GM12878 (cell line): ENCODE data around the gene NDUFA9.

ENCODE experiments used
- BACH1 ChIP-seq: fragments of 450-650 bp; IDR thresholded peaks from 2 replicates; pipeline ENCODE4 v1.6.1; 2017; ENCODE audit warnings: mild to moderate bottlenecking, borderline replicate concordance
- E4F1 ChIP-seq: fragments of 450-650 bp; IDR thresholded peaks from 2 replicates; pipeline ENCODE4 v1.6.1; 2018; ENCODE audit warnings: borderline replicate concordance, mild to moderate bottlenecking; ENCODE audit not compliant: partially characterized antibody
- EED ChIP-seq: sonication (generic); IDR thresholded peaks from 2 replicates; pipeline ENCODE4 v1.6.1; 2016; ENCODE audit warnings: antibody characterized with exemption, low read depth
- EP300 ChIP-seq, 2 experiments: fragments of 150-350 bp in 1 of 2; IDR thresholded peaks; 2 replicates each; pipeline ENCODE4 v1.6.1; 2011 to 2012; ENCODE audit warnings: low read depth in 2 of 2, low read length in 2 of 2, borderline replicate concordance in 1 of 2, improper control_type of control experiment in 1 of 2, inconsistent platforms in 1 of 2; ENCODE audit not compliant: control insufficient read depth in 1 of 2
- FOS ChIP-seq: IDR thresholded peaks from 3 replicates; pipeline ENCODE4 v1.6.1; 2011; ENCODE audit warnings: borderline replicate concordance; ENCODE audit not compliant: insufficient read length; ENCODE audit errors: extremely low read depth
- LARP7 ChIP-seq: fragments of 450-650 bp; IDR thresholded peaks from 2 replicates; pipeline ENCODE4 v1.6.1; 2017; ENCODE audit warnings: mild to moderate bottlenecking
- NKRF ChIP-seq: fragments of 450-650 bp; conservative IDR thresholded peaks from 2 replicates; pipeline ENCODE4 v1.6.1; 2017; ENCODE audit warnings: mild to moderate bottlenecking, moderate library complexity
- NR2C1 ChIP-seq: fragments of 450-650 bp; IDR thresholded peaks from 2 replicates; pipeline ENCODE4 v1.6.1; 2017; ENCODE audit warnings: antibody characterized with exemption, mild to moderate bottlenecking, moderate library complexity
- POLR2A ChIP-seq: IDR thresholded peaks from 2 replicates; pipeline ENCODE4 v1.6.1; 2011; ENCODE audit warnings: low read depth, mild to moderate bottlenecking, low read length
- RELA ChIP-seq: fragments of 450-650 bp; IDR thresholded peaks from 2 replicates; pipeline ENCODE4 v1.8.0; 2014; ENCODE audit warnings: borderline replicate concordance; ENCODE audit not compliant: partially characterized antibody
- ZNF217 ChIP-seq: fragments of 450-650 bp; IDR thresholded peaks from 2 replicates; pipeline ENCODE4 v1.6.1; 2017; ENCODE audit warnings: antibody characterized with exemption, mild to moderate bottlenecking
- TF ChIP-seq, protein P1 (sequence below), 3 experiments: IDR thresholded peaks in 2 of 3; conservative IDR thresholded peaks in 1 of 3; 2 replicates each; pipeline ENCODE4 v1.5.1; 2011; ENCODE audit warnings: low read depth in 3 of 3, low read length in 3 of 3, mild to moderate bottlenecking in 3 of 3, control low read depth in 2 of 3, moderate library complexity in 2 of 3, inconsistent platforms in 1 of 3, mixed read lengths in 1 of 3; ENCODE audit not compliant: control insufficient read depth in 2 of 3, insufficient read depth in 1 of 3; ENCODE audit errors: extremely low read depth in 1 of 3

DNA sequence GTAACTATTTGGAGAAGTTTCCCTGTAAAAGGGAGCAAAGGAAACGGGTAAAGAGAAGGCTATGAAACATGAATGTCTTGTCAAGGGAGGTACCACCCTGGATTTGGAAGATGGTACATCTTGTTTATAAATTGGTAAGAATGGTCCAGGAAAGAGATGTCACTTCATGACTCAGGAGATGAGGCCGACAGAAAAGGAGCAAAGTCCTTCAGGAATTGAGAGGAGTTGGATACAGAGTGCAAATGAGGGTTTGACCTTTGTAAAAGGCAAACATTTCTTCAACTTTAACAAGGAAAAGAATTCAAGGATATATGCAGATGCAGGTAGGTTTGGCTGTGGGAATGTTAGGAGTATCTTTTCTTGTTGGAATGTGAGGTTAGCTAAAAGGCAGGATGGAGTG is 30.8 kb downstream of the NDUFA9 start:
- TF ChIP-seq EP300 (IDR thresholded peaks at IDR 0.05; ENCODE audit: borderline replicate concordance in 1 of 2, control insufficient read depth in 1 of 2, low read depth in 2 of 2, low read length in 2 of 2) (no peak), FOS (no peak), BACH1 (no peak), RELA (no peak), NKRF (no peak), ZNF217 (no peak), E4F1 (no peak), NR2C1 (no peak), LARP7 (no peak), POLR2A (no peak), EED (no peak)
- TF ChIP-seq, protein P1, sequence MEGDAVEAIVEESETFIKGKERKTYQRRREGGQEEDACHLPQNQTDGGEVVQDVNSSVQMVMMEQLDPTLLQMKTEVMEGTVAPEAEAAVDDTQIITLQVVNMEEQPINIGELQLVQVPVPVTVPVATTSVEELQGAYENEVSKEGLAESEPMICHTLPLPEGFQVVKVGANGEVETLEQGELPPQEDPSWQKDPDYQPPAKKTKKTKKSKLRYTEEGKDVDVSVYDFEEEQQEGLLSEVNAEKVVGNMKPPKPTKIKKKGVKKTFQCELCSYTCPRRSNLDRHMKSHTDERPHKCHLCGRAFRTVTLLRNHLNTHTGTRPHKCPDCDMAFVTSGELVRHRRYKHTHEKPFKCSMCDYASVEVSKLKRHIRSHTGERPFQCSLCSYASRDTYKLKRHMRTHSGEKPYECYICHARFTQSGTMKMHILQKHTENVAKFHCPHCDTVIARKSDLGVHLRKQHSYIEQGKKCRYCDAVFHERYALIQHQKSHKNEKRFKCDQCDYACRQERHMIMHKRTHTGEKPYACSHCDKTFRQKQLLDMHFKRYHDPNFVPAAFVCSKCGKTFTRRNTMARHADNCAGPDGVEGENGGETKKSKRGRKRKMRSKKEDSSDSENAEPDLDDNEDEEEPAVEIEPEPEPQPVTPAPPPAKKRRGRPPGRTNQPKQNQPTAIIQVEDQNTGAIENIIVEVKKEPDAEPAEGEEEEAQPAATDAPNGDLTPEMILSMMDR (IDR thresholded peaks at IDR 0.05 in 2 of 3, conservative IDR thresholded peaks at IDR 0.05 in 1 of 3; ENCODE audit: control insufficient read depth in 2 of 3, extremely low read depth in 1 of 3, insufficient read depth in 1 of 3, low read depth in 3 of 3, low read length in 3 of 3), result no peak
